ENCODE data around the gene UBL3.

Gene UBL3, protein sequence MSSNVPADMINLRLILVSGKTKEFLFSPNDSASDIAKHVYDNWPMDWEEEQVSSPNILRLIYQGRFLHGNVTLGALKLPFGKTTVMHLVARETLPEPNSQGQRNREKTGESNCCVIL

DNA sequence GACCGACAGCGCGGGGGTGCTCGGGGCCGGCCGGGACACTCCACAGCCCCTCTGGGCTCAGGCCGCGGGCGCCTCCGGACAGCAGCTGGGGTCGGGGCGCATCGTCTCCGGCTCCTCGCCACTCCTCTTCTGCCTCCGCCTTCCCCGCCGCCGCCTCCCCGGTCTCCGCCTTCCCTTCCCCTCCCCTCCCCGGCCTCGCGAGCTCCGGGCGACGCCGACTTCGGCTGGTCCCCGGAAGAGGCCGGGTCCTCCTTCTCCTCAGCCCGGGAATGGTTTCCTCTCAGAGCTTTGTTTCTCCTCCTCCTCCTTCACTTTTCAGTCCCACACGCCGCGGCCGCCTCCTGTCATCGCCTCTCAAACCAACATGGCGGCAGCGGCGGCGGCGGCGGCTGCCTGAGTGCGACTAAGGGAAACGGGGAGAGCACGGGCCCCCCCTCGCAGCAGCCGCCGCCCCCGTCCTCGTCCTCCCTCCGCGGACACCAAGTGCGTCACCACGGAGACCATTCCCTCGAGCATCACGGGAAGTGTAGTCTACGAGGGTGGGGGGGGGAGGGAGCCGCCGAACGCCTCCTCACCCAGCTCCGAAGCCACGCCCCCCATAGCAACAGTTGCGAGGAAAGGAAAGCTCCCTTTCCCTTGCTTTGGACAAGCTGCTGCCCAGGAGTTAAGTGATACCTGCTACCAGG, at the start of gene UBL3:
Gene UBL3 (minus strand): TSS at position 405 of the 686 bp plus-strand sequence. CDS start 1,079 bp downstream, outside the sequence.
- DNase-seq (ENCODE audit: low read depth in 4 of 4, low spot score in 1 of 4): peak; percentile 79 to 92 (median 89)

DNA sequence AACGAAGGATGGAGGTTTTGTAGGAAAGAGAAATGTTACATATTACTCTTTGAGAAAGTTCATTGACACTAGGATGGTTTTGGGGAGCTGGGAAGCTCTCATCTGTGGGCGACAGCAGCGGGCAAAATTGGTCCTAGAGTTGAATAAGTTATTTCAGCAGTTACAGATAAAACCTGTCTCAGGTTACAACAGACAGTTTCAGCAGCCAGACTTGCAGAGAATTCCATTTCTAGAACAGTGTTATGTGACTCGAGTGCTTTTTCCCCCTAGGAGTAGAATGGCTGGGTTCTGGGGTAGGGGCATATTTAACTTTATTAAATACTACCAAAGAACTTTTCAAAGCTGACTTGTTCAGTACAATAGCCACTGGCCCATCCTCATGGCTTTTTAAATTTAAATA, 46.7 kb upstream of the UBL3 start:
- DNase-seq (ENCODE audit: low read depth in 4 of 4, low spot score in 1 of 4): no peak

DNA sequence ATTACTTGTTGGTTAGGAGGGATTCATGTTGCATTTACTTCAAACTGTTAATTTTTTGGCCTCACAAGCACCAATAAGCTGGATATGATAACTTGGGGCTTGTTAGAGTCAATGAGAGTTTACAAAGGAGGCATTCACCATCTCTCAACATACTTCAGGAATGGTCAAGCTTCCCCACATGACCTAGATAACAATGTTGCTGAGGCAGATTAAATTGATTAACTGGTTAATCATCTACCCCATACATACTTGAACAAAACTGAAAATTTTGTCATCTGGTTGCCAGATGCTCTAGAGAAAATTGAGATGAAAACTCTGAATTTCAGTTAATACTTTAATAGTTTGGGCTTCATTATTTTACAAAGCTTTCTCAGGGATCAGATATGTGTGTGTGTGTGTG, 43.0 kb upstream of the UBL3 start:
- no peak for DNase-seq (ENCODE audit: low read depth in 4 of 4, low spot score in 1 of 4)

DNA sequence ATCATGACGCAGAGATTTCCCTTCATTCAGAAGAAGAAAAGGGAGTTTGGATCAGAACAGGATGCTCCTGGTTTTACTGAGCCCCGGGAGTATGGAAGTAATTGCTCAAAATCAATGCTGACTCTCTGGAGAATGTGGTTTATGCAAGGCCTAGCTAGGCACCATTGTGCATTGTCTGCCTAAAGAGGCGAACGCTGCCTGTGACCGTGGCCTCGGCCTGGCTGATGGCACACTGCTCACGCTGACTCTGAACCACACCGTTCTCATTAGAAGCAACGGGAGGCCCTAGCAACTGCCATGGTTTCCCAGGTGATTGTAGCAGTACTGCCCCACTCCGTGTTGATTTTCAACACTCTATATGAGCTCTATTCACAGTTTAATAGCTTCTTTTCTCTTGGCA, 41.7 kb upstream of the UBL3 start:
- DNase-seq (ENCODE audit: low read depth in 4 of 4, low spot score in 1 of 4): no peak

DNA sequence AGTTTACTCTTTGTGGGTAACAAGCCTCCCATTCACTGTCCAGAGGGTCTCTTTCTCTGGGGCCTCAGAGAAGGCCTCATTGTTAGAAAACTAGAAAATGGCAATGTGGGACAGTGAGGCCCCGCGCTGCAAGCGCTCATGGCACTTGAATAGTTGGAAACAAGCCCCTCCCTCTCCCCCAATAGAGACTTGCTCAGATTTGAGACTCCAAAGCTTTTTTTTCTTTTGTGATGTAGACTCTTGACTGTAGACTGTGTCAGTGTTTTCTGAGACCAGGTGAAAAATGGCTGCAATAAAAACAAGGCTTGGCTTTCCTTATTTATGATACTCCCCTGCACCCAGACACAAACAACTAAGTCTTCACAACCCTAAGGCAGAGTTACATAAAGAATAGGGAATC, 38.7 kb upstream of the UBL3 start:
- no peak for DNase-seq (ENCODE audit: low read depth in 4 of 4, low spot score in 1 of 4)

DNA sequence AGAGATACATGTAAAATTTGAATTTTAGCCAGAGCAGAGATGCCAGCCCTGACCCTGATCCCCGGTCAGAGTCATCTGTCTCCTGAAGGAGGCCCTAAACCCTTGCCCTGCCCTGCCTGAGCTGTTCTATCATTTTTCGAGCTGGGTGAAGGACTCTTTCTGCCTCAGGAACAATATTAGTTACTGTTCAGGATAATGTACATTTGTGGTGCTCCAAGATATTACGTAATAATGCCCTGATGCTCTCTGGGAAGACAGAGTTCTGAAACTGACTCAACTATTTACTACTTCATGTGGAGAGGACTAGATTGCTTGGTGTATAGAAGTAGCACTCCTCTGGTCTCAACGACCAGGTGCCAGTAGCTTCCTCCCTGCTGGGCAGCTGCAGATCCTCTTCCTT, 37.9 kb upstream of the UBL3 start:
- DNase-seq (ENCODE audit: low read depth in 4 of 4, low spot score in 1 of 4): no peak

DNA sequence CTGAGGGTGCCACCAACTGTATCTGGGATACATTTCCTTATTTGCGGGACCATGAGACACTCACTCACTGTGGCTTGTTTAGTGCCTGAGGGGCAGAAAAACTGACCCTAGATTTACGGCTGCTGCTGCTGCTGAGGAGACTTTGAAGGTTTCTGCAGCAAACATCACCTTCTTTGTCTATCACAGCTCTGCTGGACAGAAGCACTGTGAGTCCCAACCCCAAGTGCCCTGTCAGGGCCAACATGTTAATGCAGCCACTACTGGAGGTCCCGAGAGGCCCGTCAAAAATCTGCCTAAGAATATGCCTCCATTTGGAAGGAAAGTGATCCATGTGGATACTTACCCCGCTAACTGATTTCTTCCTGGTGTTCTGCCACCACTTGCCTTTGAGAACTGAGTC, 37.3 kb upstream of the UBL3 start:
- DNase-seq (ENCODE audit: low read depth in 4 of 4, low spot score in 1 of 4): no peak

DNA sequence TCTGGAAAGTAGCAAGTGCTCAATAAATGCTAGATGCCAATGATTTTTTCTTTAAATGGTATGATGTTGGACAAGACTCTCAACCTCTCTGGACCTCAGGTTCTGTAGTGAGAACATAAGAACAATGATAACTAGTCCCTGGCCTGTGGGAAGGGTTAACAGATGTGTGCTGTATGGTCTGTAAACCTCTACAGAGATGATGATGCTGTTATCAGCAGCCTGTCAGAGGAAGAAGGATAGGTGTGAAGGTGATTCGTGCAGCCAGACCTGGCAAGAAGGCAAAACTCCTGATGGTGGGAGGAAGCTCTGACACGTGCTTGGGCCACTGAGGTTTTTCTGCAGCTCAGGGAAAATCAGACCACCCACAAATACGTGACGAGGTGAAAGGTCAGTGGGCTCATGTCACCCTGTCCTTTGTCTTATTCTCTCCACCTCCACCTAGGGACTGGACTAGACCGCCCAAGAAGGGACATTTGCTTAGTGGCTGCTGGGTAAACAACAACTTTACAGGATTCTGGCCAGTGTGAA, 36.7 kb upstream of the UBL3 start:
- DNase-seq (ENCODE audit: low read depth in 4 of 4, low spot score in 1 of 4): no peak

DNA sequence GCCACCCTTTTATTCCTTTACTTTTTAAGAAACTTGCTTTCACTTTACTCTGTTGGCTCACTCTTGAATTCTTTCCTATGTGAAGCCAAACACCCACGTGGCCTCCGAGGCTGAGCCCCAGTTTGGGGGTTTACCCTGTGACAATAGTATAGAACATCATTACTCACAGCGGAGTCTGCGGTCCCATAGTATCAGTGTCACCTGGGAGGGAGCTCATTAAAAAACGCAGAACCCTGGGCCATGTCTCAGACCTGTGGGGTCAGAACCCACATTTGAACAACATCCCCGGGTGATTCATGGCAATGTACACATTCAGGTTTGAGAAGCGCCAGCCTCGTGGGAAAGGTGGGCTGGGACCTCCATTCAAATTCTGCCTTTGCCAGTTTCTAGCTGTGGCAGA, 36.0 kb upstream of the UBL3 start:
- peak in 2 of 4 experiments; percentile 17 to 18 for DNase-seq (ENCODE audit: low read depth in 4 of 4, low spot score in 1 of 4)

DNA sequence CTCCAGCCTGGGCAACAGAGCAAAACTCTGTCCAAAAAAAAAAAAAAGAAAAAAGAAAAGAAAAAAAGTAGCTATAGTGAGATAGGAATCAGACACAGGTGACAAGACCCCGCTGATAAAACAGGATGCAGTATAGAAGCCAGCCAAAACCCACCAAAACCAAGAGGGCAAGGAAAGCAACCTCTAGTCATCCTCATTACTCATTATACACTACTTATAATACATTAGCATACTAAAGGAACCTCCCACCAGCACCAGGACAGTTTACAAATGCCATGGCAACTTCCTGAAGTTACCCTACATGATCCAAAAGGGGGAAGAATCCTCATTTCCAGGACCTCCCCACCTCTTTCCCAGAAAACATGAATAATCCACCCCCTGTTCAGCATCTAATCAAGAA, 35.6 kb upstream of the UBL3 start:
- no peak for DNase-seq (ENCODE audit: low read depth in 4 of 4, low spot score in 1 of 4)

DNA sequence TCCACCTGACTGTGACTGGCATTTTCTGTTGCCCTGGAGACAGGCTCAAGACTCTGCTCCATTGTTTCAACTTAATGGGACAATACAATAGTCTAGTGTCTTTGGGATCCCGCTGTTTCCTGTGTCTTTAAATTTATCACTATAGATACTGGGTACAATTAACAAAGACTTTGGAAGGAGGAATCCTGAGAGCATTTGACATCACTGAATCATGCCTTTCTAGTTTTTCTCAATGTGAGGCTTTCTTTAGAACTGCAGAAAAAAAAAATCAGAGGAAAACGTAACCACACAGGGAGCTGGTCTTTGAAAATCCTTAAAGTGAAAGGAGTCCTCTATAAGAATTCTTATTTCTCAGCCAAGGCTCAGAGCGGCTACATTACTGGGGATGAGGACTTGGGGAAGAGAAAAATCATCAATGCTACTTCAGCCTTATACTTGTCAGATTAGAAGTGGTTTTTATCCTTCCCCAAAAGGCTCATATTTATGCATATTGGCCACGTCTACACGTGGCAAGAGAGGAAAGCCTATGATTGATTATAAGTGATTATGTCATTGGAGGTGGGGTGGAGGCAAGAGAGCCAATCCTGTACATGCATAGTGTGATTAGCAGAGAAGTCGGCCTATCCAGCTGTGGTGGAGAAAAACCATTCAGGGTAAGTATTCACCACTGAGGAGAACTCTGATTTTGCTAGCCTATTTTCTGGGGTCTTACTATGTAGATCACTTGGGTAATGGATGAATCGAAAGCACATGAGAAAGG, 34.4 kb upstream of the UBL3 start:
- no peak for DNase-seq (ENCODE audit: low read depth in 4 of 4, low spot score in 1 of 4)

DNA sequence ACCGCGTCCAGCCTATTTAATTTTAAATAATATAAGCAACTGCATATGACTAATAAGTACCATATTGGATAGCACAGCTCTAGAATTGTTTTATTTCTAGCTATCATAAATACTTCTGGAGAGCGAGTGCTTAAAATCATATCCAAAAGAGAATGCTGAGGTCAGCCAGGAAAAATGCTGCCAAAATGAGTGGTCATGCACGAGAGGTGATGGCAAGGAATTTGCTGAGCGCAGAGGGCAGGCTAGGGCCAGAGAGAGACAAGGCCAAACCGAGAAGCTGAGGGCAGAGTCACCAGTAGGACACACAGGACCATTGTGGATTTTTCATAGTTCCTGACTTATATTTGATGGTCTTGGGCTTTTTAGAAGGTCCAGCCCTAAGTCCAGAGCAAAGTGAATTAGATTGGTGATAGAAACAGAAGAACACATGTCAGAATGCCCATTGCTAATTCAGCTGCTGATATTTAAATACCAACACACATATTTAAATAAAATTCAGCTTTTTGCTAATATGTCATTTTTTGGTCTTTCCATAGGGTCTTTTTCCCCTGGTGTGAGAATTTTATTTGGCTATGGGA, 33.6 kb upstream of the UBL3 start:
- no peak for DNase-seq (ENCODE audit: low read depth in 4 of 4, low spot score in 1 of 4)

DNA sequence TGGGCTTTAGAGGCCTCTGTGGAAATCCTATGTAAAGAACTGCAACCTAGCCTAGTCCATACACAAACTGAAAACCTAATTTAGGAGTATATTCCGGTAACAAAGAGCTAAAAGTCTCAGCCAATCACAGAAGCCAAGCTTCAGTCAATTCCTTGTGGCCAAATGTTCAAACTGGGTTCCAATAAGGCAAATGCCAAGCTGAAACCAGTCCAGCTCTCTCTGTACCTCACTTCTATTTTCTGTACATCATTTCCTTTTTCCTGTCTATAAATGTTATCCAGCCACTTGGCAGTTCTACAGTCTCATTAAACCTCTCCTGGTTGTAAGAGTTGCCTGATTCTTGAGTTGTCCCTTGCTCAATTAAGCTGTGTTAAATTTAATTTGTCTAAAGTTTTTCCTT, 31.7 kb upstream of the UBL3 start:
- DNase-seq (ENCODE audit: low read depth in 4 of 4, low spot score in 1 of 4): no peak

DNA sequence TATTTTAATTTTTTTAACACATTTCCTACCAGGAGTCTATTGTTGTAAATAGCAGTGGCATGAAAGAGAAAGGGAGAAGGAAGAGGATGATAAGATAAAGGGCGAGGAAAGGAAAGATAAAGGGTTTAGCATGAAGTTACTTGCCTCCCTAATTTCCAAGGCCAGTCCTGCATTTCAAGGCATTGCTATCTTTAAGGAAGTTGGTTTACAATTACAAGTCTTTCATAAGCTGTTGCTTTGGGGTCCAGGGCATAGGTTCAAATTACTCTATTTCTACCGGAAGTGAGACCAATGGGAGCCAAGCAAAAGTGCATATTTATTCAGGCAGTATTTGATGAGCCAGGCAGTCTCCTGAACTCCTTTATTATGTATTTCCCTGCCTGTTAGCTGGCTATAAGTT, 27.7 kb upstream of the UBL3 start:
- no peak for DNase-seq (ENCODE audit: low read depth in 4 of 4, low spot score in 1 of 4)

DNA sequence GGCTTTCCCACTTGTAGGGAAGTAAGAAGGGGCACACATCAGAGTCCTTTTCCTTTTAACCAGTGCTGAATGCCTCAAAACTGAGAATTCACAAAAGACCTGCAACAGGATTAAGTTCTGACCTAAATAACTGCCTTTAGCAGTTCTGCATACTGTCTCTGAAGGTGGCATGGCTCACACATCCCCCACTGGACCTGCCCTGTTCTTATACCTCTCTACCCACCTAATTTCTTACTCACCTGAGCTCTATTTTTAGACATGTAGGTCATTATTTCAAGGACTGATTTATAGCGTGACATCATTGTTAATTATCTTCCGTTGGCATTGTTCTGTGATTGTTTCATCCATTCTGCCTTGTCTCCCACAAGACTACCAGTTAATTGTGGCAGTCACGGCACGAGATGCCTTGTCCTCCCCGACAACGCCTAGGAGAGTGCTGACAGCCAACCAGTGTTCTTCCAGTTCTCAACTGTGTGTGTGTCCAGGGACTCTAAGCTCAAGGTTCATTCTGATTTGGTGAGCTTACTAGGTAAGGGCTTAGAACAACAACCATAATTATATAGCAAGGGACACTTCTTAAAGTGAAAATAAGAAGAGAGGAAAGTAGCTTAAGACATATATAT, 27.1 kb upstream of the UBL3 start:
- no peak for DNase-seq (ENCODE audit: low read depth in 4 of 4, low spot score in 1 of 4)

DNA sequence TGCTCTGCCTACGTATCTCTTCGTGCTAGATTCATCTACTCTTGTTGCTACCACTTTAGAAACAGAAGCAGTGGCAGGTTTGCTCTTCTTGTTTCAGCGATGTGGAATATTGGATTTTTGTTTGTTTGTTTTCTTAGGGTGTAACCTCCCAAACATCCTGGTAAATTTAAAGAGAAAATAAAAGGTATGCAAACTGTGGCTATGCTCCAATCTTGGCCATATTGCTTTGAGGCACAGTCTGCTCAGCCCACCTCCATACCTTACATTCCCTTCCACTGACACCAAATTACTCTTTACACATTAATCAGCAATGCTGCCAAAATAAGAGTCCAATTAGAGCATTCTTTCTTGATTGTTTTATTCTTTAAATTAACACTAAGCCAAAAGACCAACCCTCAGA, 25.2 kb upstream of the UBL3 start:
- DNase-seq (ENCODE audit: low read depth in 4 of 4, low spot score in 1 of 4): no peak

DNA sequence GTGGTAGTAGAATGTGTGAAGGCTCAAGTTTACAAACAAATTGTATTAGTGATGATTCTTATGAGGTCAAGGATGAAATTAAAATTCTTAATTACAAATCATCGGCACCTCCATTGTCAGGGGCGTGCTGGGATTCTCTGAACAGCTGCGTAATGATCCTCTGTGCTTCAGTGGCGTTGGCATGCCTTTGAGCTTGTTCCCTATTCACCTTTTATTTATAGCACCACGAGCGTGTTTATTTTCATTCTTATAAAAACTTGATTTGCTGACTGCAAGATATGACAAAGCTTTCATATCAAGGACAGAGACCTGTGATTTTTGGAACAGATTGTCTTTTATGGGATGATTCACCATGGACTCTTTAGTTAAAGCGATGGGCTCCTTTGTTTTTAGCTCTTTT, 18.2 kb upstream of the UBL3 start:
- no peak for DNase-seq (ENCODE audit: low read depth in 4 of 4, low spot score in 1 of 4)

DNA sequence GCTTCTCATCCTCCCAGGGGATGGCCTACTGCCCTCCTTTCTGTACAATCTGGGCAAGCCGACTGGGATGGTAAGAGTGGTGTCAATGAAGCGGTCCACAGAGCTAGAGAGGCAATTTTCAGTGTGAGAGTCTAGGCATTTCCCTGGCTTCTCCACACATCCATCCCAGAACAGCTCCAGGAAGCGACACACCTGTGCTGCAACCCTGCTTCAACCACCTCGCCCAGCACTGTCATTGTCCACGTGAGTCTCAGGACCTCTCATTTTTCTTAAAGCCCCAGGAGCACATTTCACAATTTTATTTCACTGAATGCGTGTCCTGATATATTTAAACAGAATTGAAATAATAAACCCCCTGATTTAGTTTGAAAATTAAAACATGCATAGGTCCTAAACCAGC, 15.5 kb upstream of the UBL3 start:
- no peak for DNase-seq (ENCODE audit: low read depth in 4 of 4, low spot score in 1 of 4)

DNA sequence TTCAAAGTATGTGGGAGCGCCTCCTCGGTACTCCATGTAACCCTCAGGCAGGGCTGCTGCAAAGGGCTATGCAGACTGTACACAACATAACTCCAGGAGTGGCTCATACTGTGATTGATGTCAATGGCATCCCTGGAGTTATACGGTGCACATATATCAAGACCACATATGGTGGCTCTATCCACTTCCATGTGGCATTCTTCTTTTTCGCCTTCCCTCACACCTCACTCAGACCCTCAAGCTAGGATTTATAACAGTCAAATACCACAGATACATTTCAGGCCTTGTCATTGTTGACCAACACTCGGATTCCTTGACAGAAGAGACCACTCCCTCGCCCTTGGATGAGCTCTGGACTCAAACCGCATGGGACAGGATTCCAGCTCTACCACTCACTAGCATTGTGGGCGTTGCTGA, 11.3 kb upstream of the UBL3 start:
- DNase-seq (ENCODE audit: low read depth in 4 of 4, low spot score in 1 of 4): no peak

DNA sequence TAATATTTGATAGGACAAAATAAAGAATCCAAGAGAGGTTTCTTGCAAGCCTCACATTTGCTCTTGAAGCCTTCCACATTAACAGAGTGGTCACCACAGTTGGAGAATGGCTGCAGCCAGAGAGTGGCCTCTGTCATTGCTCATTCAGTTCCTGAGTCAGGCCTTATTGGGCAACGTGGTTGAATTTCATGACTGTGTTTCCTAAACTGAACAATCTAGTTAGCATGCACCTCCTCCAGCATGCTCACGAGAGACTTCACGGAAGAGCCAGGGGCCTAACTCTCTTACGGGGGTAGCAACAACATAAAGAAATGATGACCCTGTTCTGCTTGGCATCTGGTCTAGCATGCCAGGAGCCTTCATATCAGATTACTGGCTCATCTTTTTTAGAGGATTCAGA, 9.6 kb upstream of the UBL3 start:
- DNase-seq (ENCODE audit: low read depth in 4 of 4, low spot score in 1 of 4): no peak

DNA sequence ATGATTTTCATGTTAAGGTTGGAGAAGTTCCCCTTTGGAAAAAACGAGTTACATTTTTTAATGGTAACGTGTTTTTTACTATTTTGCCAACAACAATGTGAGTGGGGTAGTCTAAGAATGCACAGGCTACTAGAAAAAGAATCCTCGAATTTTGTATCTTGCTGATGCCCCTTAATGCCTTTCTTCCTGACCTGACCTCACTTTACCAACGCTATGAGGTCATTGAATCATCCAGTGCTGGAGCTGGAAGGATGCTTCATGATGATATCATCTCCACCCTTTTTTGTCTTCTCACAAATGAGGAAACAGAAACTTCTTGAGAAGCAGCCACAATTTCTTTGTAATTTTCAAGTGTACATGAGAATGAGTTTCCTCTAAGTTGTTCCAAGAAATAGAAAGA, 8.2 kb upstream of the UBL3 start:
- DNase-seq (ENCODE audit: low read depth in 4 of 4, low spot score in 1 of 4): no peak

DNA sequence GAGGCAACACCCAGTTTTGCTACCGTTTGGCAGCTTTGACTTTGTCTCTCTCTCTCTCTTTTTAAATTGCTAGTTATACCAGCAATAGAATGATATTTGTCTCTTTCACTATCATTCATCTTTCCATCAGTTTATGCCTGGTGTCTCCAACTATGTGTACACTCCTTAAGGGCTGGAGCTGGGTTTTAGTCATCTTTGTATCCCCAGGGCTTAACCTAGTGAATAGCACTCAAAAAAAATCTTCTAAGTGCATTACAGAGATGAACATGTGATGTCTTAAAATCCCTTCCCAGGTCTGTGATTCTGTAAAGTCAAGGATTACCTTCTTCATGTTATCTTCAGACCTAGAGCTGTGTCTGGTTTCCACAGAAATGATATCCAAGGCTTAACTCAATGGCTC, 7.8 kb upstream of the UBL3 start:
- DNase-seq (ENCODE audit: low read depth in 4 of 4, low spot score in 1 of 4): no peak
